IMR-90 (cell line): ENCODE data around the gene RARB. TPM values are rescaled to one million over a fixed set of nuclear protein-coding genes. Genes with fewer than 3 reads are reported as not detected.

ENCODE experiments used
- ATAC-seq: fragments of 200-7000 bp; cut with Tn5 transposase; 2 replicates; pipeline ENCODE4 v1.9.1; 2020; ENCODE audit warnings: low read depth, mild to moderate bottlenecking, moderate library complexity
- BruUV-seq: library from RNA; stranded (reverse); fragments of 400-500 nt; replicated peaks from 2 replicates; lab custom pipeline; 2021; lab: Mats Ljungman, UMichigan
- CTCF ChIA-PET: fragments of 300-600 bp; formaldehyde crosslinking; extraction: SDS; loops from one replicate; lab custom pipeline; 2021; ENCODE audit warnings: antibody characterized with exemption; lab: Yijun Ruan, JAX
- POLR2A ChIA-PET: fragments of 300-600 bp; sonication (Branson Sonifier 250); formaldehyde crosslinking; loops from one replicate; lab custom pipeline; 2022; ENCODE audit warnings: antibody characterized with exemption; ENCODE audit not compliant: unreplicated experiment; lab: Charles Lee
- DNase-seq: peaks from one replicate; pipeline ENCODE4 v3.0.0; 2013
- H2AFZ ChIP-seq: replicated peaks from 2 replicates; pipeline ENCODE3; 2013; ENCODE audit warnings: low read length, mild to moderate bottlenecking; ENCODE audit not compliant: poor library complexity
- H2AK5ac ChIP-seq: 2 replicates; pipeline ENCODE4 v1.6.1; 2013; ENCODE audit warnings: low read depth, low read length, inconsistent platforms
- H2AK9ac ChIP-seq: replicated peaks from 2 replicates; pipeline ENCODE3; 2013; ENCODE audit warnings: mild to moderate bottlenecking, low read depth, low read length, moderate library complexity; ENCODE audit not compliant: poor library complexity
- H2BK120ac ChIP-seq: 2 replicates; pipeline ENCODE4 v1.6.1; 2013; ENCODE audit warnings: low read depth, low read length, inconsistent platforms
- H2BK15ac ChIP-seq: 3 replicates; pipeline ENCODE4 v1.6.1; 2013; ENCODE audit warnings: low read depth, low read length, inconsistent platforms
- H2BK20ac ChIP-seq: 2 replicates; pipeline ENCODE4 v1.6.1; 2013; ENCODE audit warnings: low read depth, mild to moderate bottlenecking, inconsistent platforms, low read length, moderate library complexity
- H2BK5ac ChIP-seq: 2 replicates; pipeline ENCODE4 v1.6.1; 2013; ENCODE audit warnings: mild to moderate bottlenecking, low read depth, low read length, inconsistent platforms; ENCODE audit not compliant: poor library complexity, severe bottlenecking
- H3K14ac ChIP-seq: replicated peaks from 2 replicates; pipeline ENCODE4 v1.6.1; 2013; ENCODE audit warnings: low read depth, low read length, inconsistent platforms
- H3K18ac ChIP-seq: 2 replicates; pipeline ENCODE4 v1.6.1; 2013; ENCODE audit warnings: low read depth, low read length, control low read depth
- H3K23ac ChIP-seq: 2 replicates; pipeline ENCODE4 v1.6.1; 2013; ENCODE audit warnings: low read depth, low read length, inconsistent platforms
- H3K27ac ChIP-seq: 2 replicates; pipeline ENCODE4 v1.5.1; 2013; ENCODE audit warnings: mild to moderate bottlenecking, control low read depth, low read length; ENCODE audit not compliant: insufficient read depth
- H3K27me3 ChIP-seq: 2 replicates; pipeline ENCODE4 v1.6.1; 2013; ENCODE audit warnings: low read length; ENCODE audit not compliant: control insufficient read depth, insufficient read depth
- H3K36me3 ChIP-seq: 2 replicates; pipeline ENCODE4 v1.6.1; 2013; ENCODE audit warnings: low read length, mixed read lengths; ENCODE audit not compliant: control insufficient read depth, insufficient read depth
- H3K4ac ChIP-seq: 2 replicates; pipeline ENCODE4 v1.6.1; 2013; ENCODE audit warnings: low read depth, low read length, inconsistent platforms
- H3K4me1 ChIP-seq: 2 replicates; pipeline ENCODE4 v1.6.1; 2013; ENCODE audit warnings: low read length, mixed read lengths; ENCODE audit not compliant: control insufficient read depth, insufficient read depth
- H3K4me2 ChIP-seq: 2 replicates; pipeline ENCODE4 v1.6.1; 2013; ENCODE audit warnings: low read depth, mild to moderate bottlenecking, control low read depth, low read length, moderate library complexity
- H3K4me3 ChIP-seq: 2 replicates; pipeline ENCODE4 v1.5.1; 2013; ENCODE audit warnings: low read depth, mild to moderate bottlenecking, control low read depth, low read length, moderate library complexity; ENCODE audit not compliant: insufficient read depth
- H3K56ac ChIP-seq: 2 replicates; pipeline ENCODE4 v1.6.1; 2013; ENCODE audit warnings: low read length, inconsistent platforms; ENCODE audit not compliant: insufficient read depth; ENCODE audit errors: extremely low read depth
- H3K79me1 ChIP-seq, 2 experiments: 2 replicates each; pipeline ENCODE4 v1.6.1; 2013; ENCODE audit warnings: low read length in 2 of 2, inconsistent platforms in 1 of 2, low read depth in 1 of 2
- H3K9ac ChIP-seq: 2 replicates; pipeline ENCODE4 v1.6.1; 2013; ENCODE audit warnings: low read depth, low read length, control low read depth
- H3K9me1 ChIP-seq: 2 replicates; pipeline ENCODE4 v1.6.1; 2013; ENCODE audit warnings: low read length, inconsistent platforms; ENCODE audit not compliant: insufficient read depth
- H3K9me3 ChIP-seq: 2 replicates; pipeline ENCODE4 v1.6.1; 2013; ENCODE audit warnings: low read length; ENCODE audit not compliant: control insufficient read depth, insufficient read depth
- H4K20me1 ChIP-seq: 2 replicates; pipeline ENCODE4 v1.6.1; 2013; ENCODE audit warnings: low read length, inconsistent platforms; ENCODE audit not compliant: insufficient read depth
- H4K5ac ChIP-seq: 2 replicates; pipeline ENCODE4 v1.6.1; 2013; ENCODE audit warnings: mild to moderate bottlenecking, low read depth, low read length, control low read depth
- H4K8ac ChIP-seq, 2 experiments: 2 replicates each; pipeline ENCODE4 v1.6.1; 2013; ENCODE audit warnings: low read depth in 2 of 2, low read length in 2 of 2, control low read depth in 1 of 2, inconsistent platforms in 1 of 2
- H4K91ac ChIP-seq: 2 replicates; pipeline ENCODE4 v1.6.1; 2013; ENCODE audit warnings: low read depth, low read length, inconsistent platforms; ENCODE audit not compliant: insufficient read depth
- BHLHE40 ChIP-seq: fragments of 150-350 bp; IDR thresholded peaks from 2 replicates; pipeline ENCODE4 v1.6.1; 2016; ENCODE audit warnings: mild to moderate bottlenecking, low read depth, low read length
- CEBPB ChIP-seq: IDR thresholded peaks from 2 replicates; pipeline ENCODE4 v1.6.1; 2012; ENCODE audit warnings: low read depth, low read length, improper control_type of control experiment
- CHD1 ChIP-seq: IDR thresholded peaks from 2 replicates; pipeline ENCODE4 v1.6.1; 2012; ENCODE audit warnings: low read depth, low read length, improper control_type of control experiment
- FOS ChIP-seq: fragments of 150-350 bp; IDR thresholded peaks from 2 replicates; pipeline ENCODE4 v1.6.1; 2016; ENCODE audit warnings: low read depth, low read length
- MAFK ChIP-seq: IDR thresholded peaks from 2 replicates; pipeline ENCODE4 v1.6.1; 2012; ENCODE audit warnings: low read depth, low read length, improper control_type of control experiment
- MAZ ChIP-seq: IDR thresholded peaks from 2 replicates; pipeline ENCODE4 v1.6.1; 2012; ENCODE audit warnings: low read depth, mild to moderate bottlenecking, low read length, improper control_type of control experiment, moderate library complexity, borderline replicate concordance
- MXI1 ChIP-seq: IDR thresholded peaks from 2 replicates; pipeline ENCODE4 v1.6.1; 2012; ENCODE audit warnings: low read depth, mild to moderate bottlenecking, low read length, moderate library complexity, borderline replicate concordance
- NFE2L2 ChIP-seq: fragments of 150-350 bp; IDR thresholded peaks from 2 replicates; pipeline ENCODE4 v1.6.1; 2016; ENCODE audit warnings: low read depth, mild to moderate bottlenecking, low read length
- POLR2A ChIP-seq: IDR thresholded peaks from 2 replicates; pipeline ENCODE4 v1.6.1; 2012; ENCODE audit warnings: mild to moderate bottlenecking, low read depth, low read length
- RAD21 ChIP-seq: IDR thresholded peaks from 2 replicates; pipeline ENCODE4 v1.6.1; 2012; ENCODE audit warnings: low read length, improper control_type of control experiment
- RCOR1 ChIP-seq: IDR thresholded peaks from 2 replicates; pipeline ENCODE4 v1.6.1; 2012; ENCODE audit warnings: mild to moderate bottlenecking, low read length, improper control_type of control experiment; ENCODE audit not compliant: insufficient replicate concordance
- RFX5 ChIP-seq: IDR thresholded peaks from 2 replicates; pipeline ENCODE4 v1.8.0; 2012; ENCODE audit warnings: low read depth, mild to moderate bottlenecking, low read length, moderate library complexity
- SMC3 ChIP-seq: fragments of 150-350 bp; IDR thresholded peaks from 2 replicates; pipeline ENCODE4 v1.6.1; 2016; ENCODE audit warnings: low read depth, mild to moderate bottlenecking, antibody characterized with exemption, low read length, moderate library complexity
- dilution Hi-C: fragments of 300-500 bp; cut with HindIII; formaldehyde crosslinking; loops from one replicate; pipeline ENCODE4 v1.14.3; 2018; ENCODE audit warnings: low sequenced_read_pairs; ENCODE audit not compliant: unreplicated experiment
- in situ Hi-C: fragments of 300-500 bp; cut with MboI; formaldehyde crosslinking; loops from 3 replicates; pipeline ENCODE4 v1.14.3; 2019; ENCODE audit warnings: low sequenced_read_pairs, inconsistent platforms, mixed read lengths
- intact Hi-C: fragments of 100-400 bp; cut with micrococcal nuclease; formaldehyde crosslinking; loops from 2 replicates; pipeline ENCODE4 v1.10.0; 2022
- polyA plus RNA-seq, 3 experiments: library from polyadenylated mRNA; depleted of rRNA; stranded (reverse); fragments of >200 nt; gene quantifications; 2 replicates each; pipeline ENCODE4 v1.2.3, GENCODE V29; 2012; ENCODE audit warnings: low replicate concordance in 1 of 3
- total RNA-seq: library from RNA; depleted of rRNA; stranded (reverse); fragments of >200 nt; gene quantifications from 2 replicates; pipeline ENCODE4 v1.2.3, GENCODE V29; 2012
- TF ChIP-seq, protein P1 (sequence below): fragments of 150-350 bp; IDR thresholded peaks from 2 replicates; pipeline ENCODE4 v1.6.1; 2016; ENCODE audit warnings: low read depth, mild to moderate bottlenecking, low read length, moderate library complexity, borderline replicate concordance
- TF ChIP-seq, protein P2 (sequence below): fragments of 150-350 bp; IDR thresholded peaks from 2 replicates; pipeline ENCODE4 v1.6.1; 2017; ENCODE audit warnings: mild to moderate bottlenecking, antibody characterized with exemption, low read length, low read depth
- TF ChIP-seq, protein P3 (sequence below): conservative IDR thresholded peaks from 2 replicates; pipeline ENCODE4 v1.5.1; 2012; ENCODE audit warnings: mild to moderate bottlenecking, low read depth, low read length, improper control_type of control experiment

Gene RARB
- total and polyA plus RNA-seq, 2 of the 4 experiments (the other 2 are of a cell fraction): 0.53 to 1.4 TPM

DNA sequence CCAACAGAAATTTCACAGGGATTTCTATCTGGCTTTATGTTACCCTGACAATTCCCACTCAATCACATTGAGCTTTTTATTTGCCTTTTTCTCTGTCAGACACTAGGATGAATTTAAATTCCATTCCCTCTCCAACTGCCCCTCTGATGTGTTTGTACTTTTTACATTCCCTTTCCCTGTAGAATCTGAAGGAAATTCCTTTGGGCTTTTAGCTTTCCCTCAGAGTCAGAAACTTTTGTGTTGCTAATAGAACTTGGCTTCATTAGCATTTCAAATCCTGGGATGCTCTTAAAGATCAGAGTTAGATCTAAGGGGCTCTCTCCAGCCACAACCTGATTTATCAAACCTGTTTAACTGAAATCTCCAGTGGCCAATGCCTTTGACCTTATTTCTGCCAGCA is 7.9 kb upstream of the RARB start:
- DNase-seq (no peak), ATAC-seq (no peak)
- H3K9ac ChIP-seq: no peak overlapping the region
- TF ChIP-seq SMC3 (no peak), POLR2A (no peak), CHD1 (no peak), RFX5 (no peak), CEBPB (no peak), RCOR1 (no peak), MAZ (no peak), FOS (no peak), MXI1 (no peak), RAD21 (no peak), MAFK (no peak), BHLHE40 (no peak), NFE2L2 (no peak)
- TF ChIP-seq, protein P1, sequence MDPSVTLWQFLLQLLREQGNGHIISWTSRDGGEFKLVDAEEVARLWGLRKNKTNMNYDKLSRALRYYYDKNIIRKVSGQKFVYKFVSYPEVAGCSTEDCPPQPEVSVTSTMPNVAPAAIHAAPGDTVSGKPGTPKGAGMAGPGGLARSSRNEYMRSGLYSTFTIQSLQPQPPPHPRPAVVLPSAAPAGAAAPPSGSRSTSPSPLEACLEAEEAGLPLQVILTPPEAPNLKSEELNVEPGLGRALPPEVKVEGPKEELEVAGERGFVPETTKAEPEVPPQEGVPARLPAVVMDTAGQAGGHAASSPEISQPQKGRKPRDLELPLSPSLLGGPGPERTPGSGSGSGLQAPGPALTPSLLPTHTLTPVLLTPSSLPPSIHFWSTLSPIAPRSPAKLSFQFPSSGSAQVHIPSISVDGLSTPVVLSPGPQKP: no peak
- TF ChIP-seq, protein P2, sequence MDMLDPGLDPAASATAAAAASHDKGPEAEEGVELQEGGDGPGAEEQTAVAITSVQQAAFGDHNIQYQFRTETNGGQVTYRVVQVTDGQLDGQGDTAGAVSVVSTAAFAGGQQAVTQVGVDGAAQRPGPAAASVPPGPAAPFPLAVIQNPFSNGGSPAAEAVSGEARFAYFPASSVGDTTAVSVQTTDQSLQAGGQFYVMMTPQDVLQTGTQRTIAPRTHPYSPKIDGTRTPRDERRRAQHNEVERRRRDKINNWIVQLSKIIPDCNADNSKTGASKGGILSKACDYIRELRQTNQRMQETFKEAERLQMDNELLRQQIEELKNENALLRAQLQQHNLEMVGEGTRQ: no peak
- TF ChIP-seq, protein P3, sequence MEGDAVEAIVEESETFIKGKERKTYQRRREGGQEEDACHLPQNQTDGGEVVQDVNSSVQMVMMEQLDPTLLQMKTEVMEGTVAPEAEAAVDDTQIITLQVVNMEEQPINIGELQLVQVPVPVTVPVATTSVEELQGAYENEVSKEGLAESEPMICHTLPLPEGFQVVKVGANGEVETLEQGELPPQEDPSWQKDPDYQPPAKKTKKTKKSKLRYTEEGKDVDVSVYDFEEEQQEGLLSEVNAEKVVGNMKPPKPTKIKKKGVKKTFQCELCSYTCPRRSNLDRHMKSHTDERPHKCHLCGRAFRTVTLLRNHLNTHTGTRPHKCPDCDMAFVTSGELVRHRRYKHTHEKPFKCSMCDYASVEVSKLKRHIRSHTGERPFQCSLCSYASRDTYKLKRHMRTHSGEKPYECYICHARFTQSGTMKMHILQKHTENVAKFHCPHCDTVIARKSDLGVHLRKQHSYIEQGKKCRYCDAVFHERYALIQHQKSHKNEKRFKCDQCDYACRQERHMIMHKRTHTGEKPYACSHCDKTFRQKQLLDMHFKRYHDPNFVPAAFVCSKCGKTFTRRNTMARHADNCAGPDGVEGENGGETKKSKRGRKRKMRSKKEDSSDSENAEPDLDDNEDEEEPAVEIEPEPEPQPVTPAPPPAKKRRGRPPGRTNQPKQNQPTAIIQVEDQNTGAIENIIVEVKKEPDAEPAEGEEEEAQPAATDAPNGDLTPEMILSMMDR: no peak
- no peak overlapping the region for H2AFZ ChIP-seq
- no peak overlapping the region for H2AK5ac ChIP-seq
- H3K4me3 ChIP-seq: no peak overlapping the region
- no peak overlapping the region for H2AK9ac ChIP-seq
- H3K23ac ChIP-seq: no peak overlapping the region
- no peak overlapping the region for H3K14ac ChIP-seq
- H3K9me3 ChIP-seq: no peaks in the 10 kb centered on the region
- no peak overlapping the region for H3K18ac ChIP-seq
- H3K4ac ChIP-seq: no peak overlapping the region
- no TSS peak for BruUV-seq
- CTCF ChIA-PET: no interaction called here
- H3K79me1 ChIP-seq: no peaks in the 10 kb centered on the region
- intact Hi-C loops: no loop called here
- H3K4me1 ChIP-seq: no peaks in the 10 kb centered on the region
- no peaks in the 10 kb centered on the region; the same call in 1 of the 2 replicates for H3K27me3 ChIP-seq
- no peak overlapping the region for H2BK20ac ChIP-seq
- POLR2A ChIA-PET: no interaction called here
- no peak overlapping the region for H4K5ac ChIP-seq
- no peak overlapping the region for H3K4me2 ChIP-seq
- H4K91ac ChIP-seq: no peak overlapping the region
- no peaks in the 10 kb centered on the region for H3K36me3 ChIP-seq
- no peak overlapping the region for H3K56ac ChIP-seq
- H2BK5ac ChIP-seq: no peak overlapping the region
- no peaks in the 10 kb centered on the region for H3K9me1 ChIP-seq
- H2BK15ac ChIP-seq: no peak overlapping the region
- no peak overlapping the region for H2BK120ac ChIP-seq
- no peak overlapping the region for H3K27ac ChIP-seq
- dilution Hi-C loops: no loop called here
- no peak overlapping the region for H4K8ac ChIP-seq
- in situ Hi-C loops: no loop called here
- no peaks in the 10 kb centered on the region for H4K20me1 ChIP-seq
